Neural progenitor cell (in vitro differentiated cells): Measurements from ENCODE around the gene SESTD1.

Experiments
- EZH2 ChIP-seq: fragments of 200-600 bp; sonication (generic); IDR thresholded peaks from 2 replicates; pipeline ENCODE4 v1.6.1; 2017; ENCODE audit warnings: antibody characterized with exemption, mild to moderate bottlenecking, moderate library complexity
- TF ChIP-seq, protein P1 (sequence below): fragments of 200-600 bp; sonication (generic); IDR thresholded peaks from 2 replicates; pipeline ENCODE4 v1.5.1; 2017; ENCODE audit warnings: antibody characterized with exemption, mild to moderate bottlenecking

DNA sequence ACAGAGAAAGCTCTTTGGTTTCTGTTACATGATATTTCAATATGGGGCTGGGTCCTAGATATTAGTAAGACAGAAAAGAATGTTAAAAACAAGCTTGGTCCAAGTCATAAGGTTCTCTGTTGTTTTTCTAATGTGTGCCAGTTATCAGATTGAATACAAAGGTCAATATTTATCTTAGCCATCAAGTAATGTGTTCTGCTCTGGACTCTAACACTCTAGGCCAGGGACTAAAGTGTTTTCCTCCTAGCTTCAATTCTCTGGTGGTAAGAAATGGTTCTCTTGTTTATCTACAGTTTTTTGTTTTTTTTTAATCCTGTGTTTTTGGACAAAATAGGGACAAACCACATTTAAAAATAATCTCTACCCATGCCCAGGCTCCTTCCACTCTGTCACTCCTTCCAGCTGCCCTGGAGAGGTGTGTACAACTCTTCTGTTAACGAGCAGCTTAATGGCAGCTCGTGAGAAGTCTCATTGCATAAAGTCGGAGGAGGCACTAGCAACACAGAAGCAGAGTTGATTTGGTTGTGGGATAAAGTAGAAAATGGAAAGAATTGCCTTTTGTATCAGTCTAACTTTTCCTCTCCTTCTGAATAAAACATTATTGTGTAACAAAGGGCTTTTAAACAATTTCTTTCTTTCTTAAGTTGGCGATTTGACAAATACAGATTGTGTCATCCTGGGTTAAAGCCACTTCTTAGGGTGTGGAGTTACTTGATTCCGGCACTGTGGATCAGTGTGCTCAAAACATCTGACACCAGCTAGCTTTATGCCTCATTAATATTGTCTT is 8.0 kb upstream of the SESTD1 start:
- TF ChIP-seq, protein P1, sequence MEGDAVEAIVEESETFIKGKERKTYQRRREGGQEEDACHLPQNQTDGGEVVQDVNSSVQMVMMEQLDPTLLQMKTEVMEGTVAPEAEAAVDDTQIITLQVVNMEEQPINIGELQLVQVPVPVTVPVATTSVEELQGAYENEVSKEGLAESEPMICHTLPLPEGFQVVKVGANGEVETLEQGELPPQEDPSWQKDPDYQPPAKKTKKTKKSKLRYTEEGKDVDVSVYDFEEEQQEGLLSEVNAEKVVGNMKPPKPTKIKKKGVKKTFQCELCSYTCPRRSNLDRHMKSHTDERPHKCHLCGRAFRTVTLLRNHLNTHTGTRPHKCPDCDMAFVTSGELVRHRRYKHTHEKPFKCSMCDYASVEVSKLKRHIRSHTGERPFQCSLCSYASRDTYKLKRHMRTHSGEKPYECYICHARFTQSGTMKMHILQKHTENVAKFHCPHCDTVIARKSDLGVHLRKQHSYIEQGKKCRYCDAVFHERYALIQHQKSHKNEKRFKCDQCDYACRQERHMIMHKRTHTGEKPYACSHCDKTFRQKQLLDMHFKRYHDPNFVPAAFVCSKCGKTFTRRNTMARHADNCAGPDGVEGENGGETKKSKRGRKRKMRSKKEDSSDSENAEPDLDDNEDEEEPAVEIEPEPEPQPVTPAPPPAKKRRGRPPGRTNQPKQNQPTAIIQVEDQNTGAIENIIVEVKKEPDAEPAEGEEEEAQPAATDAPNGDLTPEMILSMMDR = no peak
- no peak for TF ChIP-seq EZH2
